SJCRH30 (cell line): ENCODE measurements around the gene PIGM. TPM values are rescaled to one million over a fixed set of nuclear protein-coding genes. Genes with fewer than 3 reads are reported as not detected.

Experiments
- DNase-seq, 2 experiments: peaks; one replicate each; pipeline ENCODE4 v3.0.0-alpha.2; 2015 to 2020
- H3K27ac ChIP-seq: fragments of 250-450 bp; sonication (Bioruptor Pico); 2 replicates; pipeline ENCODE4 v1.5.1; 2020; ENCODE audit warnings: mild to moderate bottlenecking, moderate library complexity
- H3K27me3 ChIP-seq: fragments of 250-450 bp; sonication (Bioruptor Pico); 2 replicates; pipeline ENCODE4 v1.5.1; 2020; ENCODE audit warnings: mild to moderate bottlenecking, moderate library complexity
- H3K36me3 ChIP-seq: fragments of 250-450 bp; sonication (Bioruptor Pico); 2 replicates; pipeline ENCODE4 v1.5.1; 2020; ENCODE audit warnings: mild to moderate bottlenecking, moderate library complexity
- H3K4me1 ChIP-seq: fragments of 250-450 bp; sonication (Bioruptor Pico); 2 replicates; pipeline ENCODE4 v1.5.1; 2020; ENCODE audit warnings: mild to moderate bottlenecking, moderate library complexity
- H3K4me3 ChIP-seq: fragments of 250-450 bp; sonication (Bioruptor Pico); 2 replicates; pipeline ENCODE4 v1.5.1; 2020; ENCODE audit warnings: mild to moderate bottlenecking, moderate library complexity
- H3K9me3 ChIP-seq: fragments of 250-450 bp; sonication (Bioruptor Pico); replicated peaks from 2 replicates; pipeline ENCODE4 v1.5.1; 2020; ENCODE audit warnings: mild to moderate bottlenecking, moderate library complexity
- total RNA-seq: library from RNA; depleted of rRNA; stranded (reverse); fragments of >200 nt; shearing (Covaris generic); gene quantifications from 2 replicates; pipeline ENCODE4 v1.2.3, GENCODE V29; 2014

The PIGM gene
- total RNA-seq, 1 experiment from 2014 or later: 6.3 TPM

GRCh38 chr1:160048335-160048734 lies 16.5 kb upstream of the PIGM start:
- peaks cover 5% of the 10 kb centered on the region; the same call in 1 of the 2 replicates for H3K27me3 ChIP-seq
- no peak overlapping the region for H3K4me3 ChIP-seq
- no peaks in the 10 kb centered on the region for H3K36me3 ChIP-seq
- DNase-seq: no peak
- no peak overlapping the region for H3K27ac ChIP-seq
- peaks cover 22% of the 10 kb centered on the region for H3K4me1 ChIP-seq
- no peaks in the 10 kb centered on the region for H3K9me3 ChIP-seq

GRCh38 chr1:160047111-160047991 lies 15.6 kb upstream of the PIGM start:
- Histone ChIP-seq H3K4me3 (peak overlapping the region; percentile 15), H3K27me3 (no peaks in the 10 kb centered on the region), H3K27ac (no peak overlapping the region), H3K4me1 (peaks cover 22% of the 10 kb centered on the region), H3K36me3 (no peaks in the 10 kb centered on the region), H3K9me3 (no peaks in the 10 kb centered on the region)
- no peak for DNase-seq

GRCh38 chr1:160046494-160047110 lies 14.8 kb upstream of the PIGM start:
- peaks cover 22% of the 10 kb centered on the region for H3K4me1 ChIP-seq
- no peaks in the 10 kb centered on the region for H3K27me3 ChIP-seq
- H3K4me3 ChIP-seq: peak overlapping the region; percentile 15
- no peaks in the 10 kb centered on the region for H3K9me3 ChIP-seq
- H3K27ac ChIP-seq: peak overlapping the region; percentile 48
- no peaks in the 10 kb centered on the region for H3K36me3 ChIP-seq
- peak; percentile 95 to 97 for DNase-seq

GRCh38 chr1:160045653-160046052 lies 13.9 kb upstream of the PIGM start:
- Histone ChIP-seq H3K4me3 (no peak overlapping the region), H3K4me1 (peaks cover 22% of the 10 kb centered on the region), H3K27ac (peak overlapping the region; percentile 48), H3K9me3 (no peaks in the 10 kb centered on the region), H3K36me3 (no peaks in the 10 kb centered on the region), H3K27me3 (no peaks in the 10 kb centered on the region)
- peak in 1 of 2 experiments; percentile 4 for DNase-seq

- Histone ChIP-seq H3K9me3 (no peaks in the 10 kb centered on the region), H3K36me3 (no peaks in the 10 kb centered on the region), H3K27ac (no peak overlapping the region), H3K4me1 (peaks cover 22% of the 10 kb centered on the region), H3K27me3 (no peaks in the 10 kb centered on the region), H3K4me3 (no peak overlapping the region)
- no peak for DNase-seq
These were observed 11.8 kb upstream of the PIGM start for GRCh38 chr1:160043543-160043942.

GRCh38 chr1:160040476-160040875 lies 8.7 kb upstream of the PIGM start:
- H3K4me3 ChIP-seq: no peak overlapping the region
- H3K27ac ChIP-seq: no peak overlapping the region
- H3K27me3 ChIP-seq: no peaks in the 10 kb centered on the region
- no peaks in the 10 kb centered on the region for H3K36me3 ChIP-seq
- H3K9me3 ChIP-seq: no peaks in the 10 kb centered on the region
- DNase-seq: no peak
- H3K4me1 ChIP-seq: peaks cover under 1% of the 10 kb centered on the region; the same call in 1 of the 2 replicates

GRCh38 chr1:160032165-160032820 lies 503 bp upstream of the PIGM start:
- Histone ChIP-seq H3K27me3 (no peaks in the 10 kb centered on the region), H3K4me1 (peaks cover 5% of the 10 kb centered on the region; the same call in 1 of the 2 replicates), H3K4me3 (peak overlapping the region; percentile 88), H3K9me3 (no peaks in the 10 kb centered on the region), H3K27ac (peak overlapping the region; percentile 16; the same call in 1 of the 2 replicates), H3K36me3 (no peaks in the 10 kb centered on the region)
- peak in 1 of 2 experiments; percentile 15 for DNase-seq

- H3K27me3 ChIP-seq: no peaks in the 10 kb centered on the region
- H3K4me1 ChIP-seq: peaks cover 5% of the 10 kb centered on the region; the same call in 1 of the 2 replicates
- no peaks in the 10 kb centered on the region for H3K36me3 ChIP-seq
- H3K4me3 ChIP-seq: peak overlapping the region; percentile 88
- no peak overlapping the region for H3K27ac ChIP-seq
- H3K9me3 ChIP-seq: no peaks in the 10 kb centered on the region
- DNase-seq: peak in 1 of 2 experiments; percentile 10
These were observed 979 bp downstream of the PIGM start for GRCh38 chr1:160030657-160031364.

- H3K27me3 ChIP-seq: no peaks in the 10 kb centered on the region
- DNase-seq: no peak
- H3K9me3 ChIP-seq: no peaks in the 10 kb centered on the region
- no peak overlapping the region for H3K4me3 ChIP-seq
- no peak overlapping the region for H3K27ac ChIP-seq
- no peaks in the 10 kb centered on the region for H3K36me3 ChIP-seq
- H3K4me1 ChIP-seq: peaks cover 5% of the 10 kb centered on the region; the same call in 1 of the 2 replicates
These were observed 3.4 kb downstream of the PIGM start for GRCh38 chr1:160028426-160028825.

- Histone ChIP-seq H3K9me3 (no peaks in the 10 kb centered on the region), H3K4me3 (no peak overlapping the region), H3K4me1 (no peaks in the 10 kb centered on the region), H3K27me3 (no peaks in the 10 kb centered on the region; the same call in 1 of the 2 replicates), H3K36me3 (no peaks in the 10 kb centered on the region), H3K27ac (no peak overlapping the region)
- DNase-seq: no peak
These were observed 6.5 kb downstream of the PIGM start for GRCh38 chr1:160025314-160025713.

GRCh38 chr1:160024195-160024905 lies 7.4 kb downstream of the PIGM start:
- no peak overlapping the region for H3K27ac ChIP-seq
- no peaks in the 10 kb centered on the region for H3K36me3 ChIP-seq
- no peaks in the 10 kb centered on the region for H3K4me1 ChIP-seq
- DNase-seq: no peak
- H3K27me3 ChIP-seq: no peaks in the 10 kb centered on the region; the same call in 1 of the 2 replicates
- H3K4me3 ChIP-seq: no peak overlapping the region
- no peaks in the 10 kb centered on the region for H3K9me3 ChIP-seq

GRCh38 chr1:160022330-160023310 lies 9.2 kb downstream of the PIGM start:
- no peak overlapping the region for H3K4me3 ChIP-seq
- no peaks in the 10 kb centered on the region for H3K36me3 ChIP-seq
- DNase-seq: no peak
- no peaks in the 10 kb centered on the region; the same call in 1 of the 2 replicates for H3K27me3 ChIP-seq
- no peaks in the 10 kb centered on the region for H3K4me1 ChIP-seq
- no peaks in the 10 kb centered on the region for H3K9me3 ChIP-seq
- no peak overlapping the region for H3K27ac ChIP-seq
